ENCODE measurements around the gene RAD51. TPM values are rescaled to one million over a fixed set of nuclear protein-coding genes. Genes with fewer than 3 reads are reported as not detected.

Gene RAD51
- total and polyA plus RNA-seq, 9 of the 15 experiments (the other 6 are each of a cell fraction or from before 2014, with no cell fraction given) = 16.0 to 63.8 (median 34.6) TPM

DNA sequence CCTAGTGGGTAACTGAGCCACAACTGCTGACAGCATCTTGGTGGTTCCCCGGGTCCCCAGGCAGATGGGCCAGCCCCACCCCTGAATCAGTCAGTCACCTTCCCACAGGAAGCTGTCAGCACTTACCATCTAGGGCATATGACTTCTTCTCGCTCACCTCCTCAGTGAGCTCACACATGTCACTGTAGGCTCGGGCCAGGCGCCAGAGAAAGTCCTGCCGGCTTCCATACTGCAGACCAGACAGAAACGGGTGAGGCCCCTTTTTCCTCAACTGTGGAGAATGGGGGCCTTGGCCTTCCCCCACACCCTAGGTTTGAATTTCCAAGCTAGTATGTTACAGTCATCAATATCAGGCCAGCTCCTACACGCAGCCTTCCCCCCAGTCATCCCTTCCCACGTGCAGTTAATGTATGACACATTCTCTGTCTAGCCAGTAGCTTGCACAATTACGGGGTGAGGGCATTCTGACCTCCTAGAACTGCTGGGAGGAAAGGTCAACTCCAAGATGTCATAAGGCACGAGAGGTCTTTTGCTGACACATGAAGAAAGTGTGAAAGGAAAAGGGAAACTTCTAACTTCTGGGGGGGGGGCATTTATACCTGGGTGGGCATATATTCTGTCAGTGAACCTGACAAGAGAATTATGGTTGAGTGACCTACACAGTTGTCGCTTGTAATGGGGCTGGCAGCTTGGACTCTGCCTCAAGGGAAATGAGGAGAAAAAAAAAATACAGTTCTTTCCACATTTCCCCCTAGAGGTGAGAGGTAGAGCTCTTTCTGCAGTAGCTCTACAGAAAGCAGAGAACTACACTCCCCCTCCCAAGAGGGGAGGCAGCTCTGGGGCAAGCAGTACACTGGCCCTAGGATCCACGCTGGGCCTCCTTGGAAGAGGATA, 49.2 kb downstream of the RAD51 start (continued):
- TF ChIP-seq, protein P1, sequence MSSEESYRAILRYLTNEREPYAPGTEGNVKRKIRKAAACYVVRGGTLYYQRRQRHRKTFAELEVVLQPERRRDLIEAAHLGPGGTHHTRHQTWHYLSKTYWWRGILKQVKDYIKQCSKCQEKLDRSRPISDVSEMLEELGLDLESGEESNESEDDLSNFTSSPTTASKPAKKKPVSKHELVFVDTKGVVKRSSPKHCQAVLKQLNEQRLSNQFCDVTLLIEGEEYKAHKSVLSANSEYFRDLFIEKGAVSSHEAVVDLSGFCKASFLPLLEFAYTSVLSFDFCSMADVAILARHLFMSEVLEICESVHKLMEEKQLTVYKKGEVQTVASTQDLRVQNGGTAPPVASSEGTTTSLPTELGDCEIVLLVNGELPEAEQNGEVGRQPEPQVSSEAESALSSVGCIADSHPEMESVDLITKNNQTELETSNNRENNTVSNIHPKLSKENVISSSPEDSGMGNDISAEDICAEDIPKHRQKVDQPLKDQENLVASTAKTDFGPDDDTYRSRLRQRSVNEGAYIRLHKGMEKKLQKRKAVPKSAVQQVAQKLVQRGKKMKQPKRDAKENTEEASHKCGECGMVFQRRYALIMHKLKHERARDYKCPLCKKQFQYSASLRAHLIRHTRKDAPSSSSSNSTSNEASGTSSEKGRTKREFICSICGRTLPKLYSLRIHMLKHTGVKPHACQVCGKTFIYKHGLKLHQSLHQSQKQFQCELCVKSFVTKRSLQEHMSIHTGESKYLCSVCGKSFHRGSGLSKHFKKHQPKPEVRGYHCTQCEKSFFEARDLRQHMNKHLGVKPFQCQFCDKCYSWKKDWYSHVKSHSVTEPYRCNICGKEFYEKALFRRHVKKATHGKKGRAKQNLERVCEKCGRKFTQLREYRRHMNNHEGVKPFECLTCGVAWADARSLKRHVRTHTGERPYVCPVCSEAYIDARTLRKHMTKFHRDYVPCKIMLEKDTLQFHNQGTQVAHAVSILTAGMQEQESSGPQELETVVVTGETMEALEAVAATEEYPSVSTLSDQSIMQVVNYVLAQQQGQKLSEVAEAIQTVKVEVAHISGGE (CRISPR knock-in tag; IDR thresholded peaks at IDR 0.05) = no peak
- no peak for TF ChIP-seq ZNF431 (CRISPR knock-in tag; IDR thresholded peaks at IDR 0.05)
- peak; percentile 27; the same call in 1 of the 2 replicates for TF ChIP-seq JUND (IDR thresholded peaks at IDR 0.05; ENCODE audit: borderline replicate concordance, low read depth, low read length)
- no peak; the same call in 2 of the 3 replicates for TF ChIP-seq JUND (tag; IDR thresholded peaks at IDR 0.05; ENCODE audit: borderline replicate concordance, low read depth, low read length)
- TF ChIP-seq SP2 (IDR thresholded peaks at IDR 0.05; ENCODE audit: extremely low read depth, low read depth, low read length, poor library complexity, severe bottlenecking) = no peak
- no peak for TF ChIP-seq DACH1 (IDR thresholded peaks at IDR 0.05; ENCODE audit: partially characterized antibody)
- TF ChIP-seq MAZ (CRISPR knock-in tag; conservative IDR thresholded peaks at IDR 0.05 in 1 of 2, IDR thresholded peaks at IDR 0.05 in 1 of 2) = no peak
- TF ChIP-seq KAT2B (IDR thresholded peaks at IDR 0.05; ENCODE audit: low read depth, low read length) = no peak
- TF ChIP-seq, protein P2, sequence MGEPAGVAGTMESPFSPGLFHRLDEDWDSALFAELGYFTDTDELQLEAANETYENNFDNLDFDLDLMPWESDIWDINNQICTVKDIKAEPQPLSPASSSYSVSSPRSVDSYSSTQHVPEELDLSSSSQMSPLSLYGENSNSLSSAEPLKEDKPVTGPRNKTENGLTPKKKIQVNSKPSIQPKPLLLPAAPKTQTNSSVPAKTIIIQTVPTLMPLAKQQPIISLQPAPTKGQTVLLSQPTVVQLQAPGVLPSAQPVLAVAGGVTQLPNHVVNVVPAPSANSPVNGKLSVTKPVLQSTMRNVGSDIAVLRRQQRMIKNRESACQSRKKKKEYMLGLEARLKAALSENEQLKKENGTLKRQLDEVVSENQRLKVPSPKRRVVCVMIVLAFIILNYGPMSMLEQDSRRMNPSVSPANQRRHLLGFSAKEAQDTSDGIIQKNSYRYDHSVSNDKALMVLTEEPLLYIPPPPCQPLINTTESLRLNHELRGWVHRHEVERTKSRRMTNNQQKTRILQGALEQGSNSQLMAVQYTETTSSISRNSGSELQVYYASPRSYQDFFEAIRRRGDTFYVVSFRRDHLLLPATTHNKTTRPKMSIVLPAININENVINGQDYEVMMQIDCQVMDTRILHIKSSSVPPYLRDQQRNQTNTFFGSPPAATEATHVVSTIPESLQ (CRISPR knock-in tag; IDR thresholded peaks at IDR 0.05) = no peak
- TF ChIP-seq, protein P3, sequence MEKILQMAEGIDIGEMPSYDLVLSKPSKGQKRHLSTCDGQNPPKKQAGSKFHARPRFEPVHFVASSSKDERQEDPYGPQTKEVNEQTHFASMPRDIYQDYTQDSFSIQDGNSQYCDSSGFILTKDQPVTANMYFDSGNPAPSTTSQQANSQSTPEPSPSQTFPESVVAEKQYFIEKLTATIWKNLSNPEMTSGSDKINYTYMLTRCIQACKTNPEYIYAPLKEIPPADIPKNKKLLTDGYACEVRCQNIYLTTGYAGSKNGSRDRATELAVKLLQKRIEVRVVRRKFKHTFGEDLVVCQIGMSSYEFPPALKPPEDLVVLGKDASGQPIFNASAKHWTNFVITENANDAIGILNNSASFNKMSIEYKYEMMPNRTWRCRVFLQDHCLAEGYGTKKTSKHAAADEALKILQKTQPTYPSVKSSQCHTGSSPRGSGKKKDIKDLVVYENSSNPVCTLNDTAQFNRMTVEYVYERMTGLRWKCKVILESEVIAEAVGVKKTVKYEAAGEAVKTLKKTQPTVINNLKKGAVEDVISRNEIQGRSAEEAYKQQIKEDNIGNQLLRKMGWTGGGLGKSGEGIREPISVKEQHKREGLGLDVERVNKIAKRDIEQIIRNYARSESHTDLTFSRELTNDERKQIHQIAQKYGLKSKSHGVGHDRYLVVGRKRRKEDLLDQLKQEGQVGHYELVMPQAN (IDR thresholded peaks at IDR 0.05; ENCODE audit: borderline replicate concordance) = no peak
- TF ChIP-seq C11orf30 (IDR thresholded peaks at IDR 0.05; ENCODE audit: low read depth) = peak; percentile 73
- no peak for TF ChIP-seq ADNP (tag; IDR thresholded peaks at IDR 0.05)
- TF ChIP-seq, protein P4, sequence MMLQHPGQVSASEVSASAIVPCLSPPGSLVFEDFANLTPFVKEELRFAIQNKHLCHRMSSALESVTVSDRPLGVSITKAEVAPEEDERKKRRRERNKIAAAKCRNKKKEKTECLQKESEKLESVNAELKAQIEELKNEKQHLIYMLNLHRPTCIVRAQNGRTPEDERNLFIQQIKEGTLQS (IDR thresholded peaks at IDR 0.05) = peak; percentile 78
- TF ChIP-seq, protein P4 (CRISPR knock-in tag; conservative IDR thresholded peaks at IDR 0.05) = no peak
- TF ChIP-seq GABPB2 (CRISPR knock-in tag; conservative IDR thresholded peaks at IDR 0.05) = no peak
- no peak for TF ChIP-seq RBFOX2 (IDR thresholded peaks at IDR 0.05; ENCODE audit: low read depth, low read length)
- TF ChIP-seq ZNF76 (CRISPR knock-in tag; IDR thresholded peaks at IDR 0.05; ENCODE audit: borderline replicate concordance) = no peak
- no peak for TF ChIP-seq HIVEP1 (CRISPR knock-in tag; IDR thresholded peaks at IDR 0.05)
